GM21447 (cell line): ENCODE results near the gene NUCB1.

Source experiments
- ATAC-seq: cut with Tn5 transposase; IDR thresholded peaks from one replicate; pipeline ENCODE4 v1.9.1; 2021; ENCODE audit not compliant: unreplicated experiment

NUCB1 gene

DNA sequence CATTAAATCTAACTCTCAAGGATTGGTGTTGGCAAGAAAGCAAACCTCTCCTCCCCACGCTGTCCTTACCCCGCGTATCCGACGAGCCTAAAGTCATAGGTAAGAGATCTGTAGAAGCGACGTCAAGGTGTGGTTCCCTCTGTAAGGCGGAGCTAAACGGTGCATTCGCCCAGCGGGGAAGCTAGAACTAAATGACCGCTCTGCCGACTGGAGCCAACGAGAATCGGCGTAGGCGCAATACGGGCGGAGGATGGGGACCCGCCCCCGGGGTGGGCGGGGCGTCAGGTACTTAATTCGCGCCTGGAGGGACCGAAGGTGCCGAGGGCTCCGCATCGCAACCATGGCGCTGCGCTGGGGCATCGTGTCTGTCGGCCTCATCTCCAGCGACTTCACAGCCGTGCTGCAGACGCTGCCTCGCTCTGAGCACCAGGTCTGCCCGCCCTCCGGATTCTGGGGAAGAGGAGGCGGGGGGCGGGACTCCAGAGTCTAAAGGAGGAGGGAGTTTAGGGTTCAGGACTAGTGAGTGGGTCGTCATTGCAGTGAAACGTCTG lies 33.3 kb downstream of the NUCB1 start, which contains the start of gene DHDH:
TSS of gene DHDH (plus strand) at position 318 of the 551 bp plus-strand sequence. CDS start at position 341, 23 bp downstream.
- peak; percentile 53 for ATAC-seq

DNA sequence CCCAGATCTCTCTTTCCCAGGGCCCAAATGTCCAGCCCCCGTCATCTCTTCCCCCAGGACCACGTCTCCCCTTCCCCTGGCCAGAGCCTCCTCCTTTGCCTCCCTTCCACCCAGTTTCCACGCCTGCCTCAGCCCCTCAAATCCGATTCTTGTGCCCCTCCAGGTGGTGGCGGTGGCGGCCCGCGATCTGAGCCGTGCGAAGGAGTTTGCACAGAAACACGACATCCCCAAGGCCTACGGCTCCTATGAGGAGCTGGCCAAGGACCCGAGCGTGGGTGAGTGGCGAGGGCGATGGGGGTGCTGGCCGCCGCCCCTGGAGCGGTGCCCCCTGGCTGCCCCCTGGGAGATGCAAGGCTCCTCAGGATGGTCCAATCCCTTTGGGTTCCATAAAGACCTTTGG lies 34.7 kb downstream of the NUCB1 start:
- ATAC-seq, result no peak

DNA sequence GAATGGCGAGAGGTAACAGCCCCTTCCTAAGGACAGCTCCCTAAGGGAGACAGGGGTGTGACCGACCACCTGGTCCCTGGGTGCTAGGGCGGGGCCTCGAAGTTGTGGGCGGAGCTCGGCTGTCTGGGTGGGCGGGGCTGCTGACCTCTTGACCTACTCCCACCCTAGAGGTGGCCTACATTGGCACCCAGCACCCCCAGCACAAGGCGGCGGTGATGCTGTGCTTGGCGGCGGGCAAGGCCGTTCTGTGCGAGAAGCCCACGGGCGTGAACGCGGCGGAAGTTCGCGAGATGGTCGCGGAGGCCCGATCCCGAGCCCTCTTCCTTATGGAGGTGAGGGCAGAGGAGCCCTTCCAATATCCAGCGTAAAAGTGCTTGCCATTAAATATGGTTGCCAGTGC lies 35.8 kb downstream of the NUCB1 start:
- ATAC-seq, result no peak

DNA sequence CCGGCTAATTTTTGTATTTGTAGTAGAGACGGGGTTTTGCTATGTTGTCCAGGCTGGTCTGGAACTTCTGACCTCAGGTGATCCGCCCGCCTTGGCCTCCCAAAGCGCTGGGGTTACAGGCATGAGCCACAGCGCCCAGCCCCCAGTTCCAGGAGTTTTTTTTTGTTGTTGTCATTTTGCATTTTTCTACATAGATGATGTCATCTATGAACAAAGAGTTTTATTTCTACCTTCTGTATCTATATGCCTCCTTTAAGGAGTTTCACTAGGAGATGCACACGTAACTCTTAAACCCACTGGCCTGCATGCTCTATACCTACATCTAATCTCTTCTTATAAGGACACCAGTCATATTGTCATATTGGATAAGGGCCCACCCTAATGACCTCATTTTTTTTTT lies 38.1 kb downstream of the NUCB1 start:
- no peak for ATAC-seq

DNA sequence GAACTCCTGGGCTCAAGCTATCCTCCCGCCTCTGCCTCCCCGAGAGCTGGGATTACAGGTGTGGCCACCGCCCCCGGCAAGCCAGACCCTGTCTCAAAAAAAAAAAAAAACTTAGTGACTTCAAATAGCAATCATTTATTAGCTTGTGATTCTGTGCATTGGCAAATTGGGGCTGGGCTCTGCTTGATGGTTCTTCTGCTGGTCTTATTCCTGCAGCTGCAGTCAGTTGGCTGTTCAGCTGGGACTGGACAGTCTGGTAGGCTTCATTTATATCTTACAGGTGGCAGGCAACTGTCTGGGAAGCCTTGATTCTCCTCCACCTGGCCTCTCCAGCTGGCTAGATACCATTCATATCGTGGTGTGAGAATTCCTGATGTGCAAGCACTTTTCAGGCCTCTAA lies 40.8 kb downstream of the NUCB1 start:
- ATAC-seq, result no peak

DNA sequence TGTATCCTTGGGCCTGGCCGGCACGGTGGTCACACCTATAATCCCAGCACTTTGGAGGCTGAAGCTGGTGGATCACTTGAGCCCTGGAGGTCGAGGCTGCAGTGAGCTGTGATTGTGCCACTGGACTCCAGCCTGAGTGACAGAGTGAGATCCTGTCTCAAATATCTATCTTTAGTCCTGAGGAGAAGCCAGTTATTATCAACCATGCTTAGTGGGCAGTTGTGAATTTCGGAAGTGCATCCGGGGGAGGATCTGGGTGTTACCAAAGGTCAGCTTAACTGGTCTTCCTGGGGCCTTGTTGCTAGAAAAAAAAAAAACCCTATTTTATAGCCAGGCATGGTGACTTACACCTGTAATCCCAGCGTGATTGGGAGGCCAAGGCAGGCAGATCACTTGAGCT lies 43.0 kb downstream of the NUCB1 start:
- no peak for ATAC-seq

DNA sequence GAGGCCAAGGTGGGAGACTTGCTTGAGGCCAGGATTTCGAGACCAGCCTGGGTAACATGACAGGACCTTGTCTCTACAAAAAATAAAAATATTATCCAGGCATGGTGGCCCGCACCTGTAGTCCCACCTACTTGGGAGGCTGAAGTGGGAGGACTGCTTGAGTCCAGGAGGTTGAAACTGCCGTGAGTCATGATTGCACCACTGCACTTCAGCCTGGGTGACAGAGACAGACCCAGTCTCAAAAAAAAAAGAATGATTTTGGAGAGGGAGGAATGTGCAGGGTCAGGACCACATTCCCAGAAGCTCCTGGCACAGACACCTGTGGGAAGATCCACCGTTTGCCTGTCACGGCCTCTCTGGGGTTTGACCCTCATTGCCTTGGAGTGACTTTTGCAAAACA lies 45.3 kb downstream of the NUCB1 start:
- no peak for ATAC-seq

DNA sequence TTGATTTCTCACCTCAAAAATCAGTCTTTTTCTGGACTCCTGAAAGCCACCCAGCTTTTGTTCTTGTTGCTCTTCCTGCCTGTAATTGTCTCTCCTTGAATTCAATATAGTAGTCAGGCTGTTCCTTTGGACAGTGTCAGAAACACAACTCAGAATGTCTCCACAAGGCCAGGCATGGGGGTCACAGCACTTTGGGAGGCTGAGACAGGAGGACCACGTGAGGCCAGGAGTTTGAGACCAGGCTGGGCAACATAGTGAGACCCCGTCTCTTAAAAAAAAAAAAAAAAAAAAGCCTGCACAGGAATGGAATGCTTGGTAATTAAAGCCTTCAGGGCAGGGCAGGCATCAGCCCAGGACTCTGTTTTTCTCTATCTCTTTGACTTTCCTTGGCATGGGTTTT lies 45.7 kb downstream of the NUCB1 start:
- ATAC-seq, result no peak

DNA sequence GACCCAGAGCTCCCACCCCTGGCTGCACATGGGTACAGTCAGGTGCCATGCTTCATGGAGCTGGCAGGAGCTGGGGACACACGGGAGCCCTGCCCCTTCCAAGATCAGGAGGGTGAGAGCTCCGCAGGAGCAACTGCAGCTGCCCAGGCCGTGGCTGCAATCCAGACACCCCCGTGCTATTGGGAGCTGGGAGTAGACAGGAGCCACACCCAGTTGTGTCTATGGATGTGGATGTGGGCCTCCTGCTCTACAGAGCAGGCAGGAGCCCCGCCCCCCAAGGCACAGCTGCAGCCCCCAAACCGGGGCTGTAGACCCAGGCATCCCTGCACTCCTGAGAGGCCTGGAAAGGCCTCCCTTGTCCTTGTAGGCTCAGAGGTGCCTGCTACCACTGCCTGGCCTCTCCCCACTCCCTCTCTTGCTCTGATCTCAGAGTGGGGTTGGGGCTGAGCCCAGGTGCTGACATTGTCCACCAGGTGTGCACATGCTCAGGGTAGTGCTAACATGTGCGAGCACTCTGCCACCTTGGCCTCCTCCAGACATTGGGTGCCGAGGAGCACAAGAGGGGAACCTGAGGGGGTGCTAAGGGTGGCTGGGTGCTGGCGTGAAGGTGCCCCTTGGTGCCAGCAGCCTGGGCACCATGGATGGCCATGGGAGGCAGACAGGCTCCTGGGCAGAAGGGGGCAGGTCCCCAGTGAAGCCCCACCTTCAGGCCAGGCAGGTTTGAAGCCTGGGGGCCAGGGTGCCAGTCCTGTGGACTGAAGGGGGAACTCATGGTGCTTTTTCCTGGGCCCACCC lies 46.5 kb downstream of the NUCB1 start:
- no peak for ATAC-seq

DNA sequence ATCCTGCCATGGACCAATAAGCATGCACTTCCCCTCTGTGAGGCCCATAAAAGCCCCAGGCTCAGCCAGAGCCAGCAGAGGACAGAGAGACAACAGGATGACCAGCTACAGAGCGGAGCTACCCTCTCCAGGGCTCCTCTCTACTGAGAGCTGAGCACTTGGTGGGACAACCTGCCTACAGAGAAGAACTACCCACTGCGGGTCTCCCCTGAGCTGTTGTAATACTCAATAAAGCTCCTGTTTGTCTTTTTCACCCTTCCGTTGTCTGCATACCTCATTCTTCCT lies 47.1 kb downstream of the NUCB1 start:
- ATAC-seq, result no peak

DNA sequence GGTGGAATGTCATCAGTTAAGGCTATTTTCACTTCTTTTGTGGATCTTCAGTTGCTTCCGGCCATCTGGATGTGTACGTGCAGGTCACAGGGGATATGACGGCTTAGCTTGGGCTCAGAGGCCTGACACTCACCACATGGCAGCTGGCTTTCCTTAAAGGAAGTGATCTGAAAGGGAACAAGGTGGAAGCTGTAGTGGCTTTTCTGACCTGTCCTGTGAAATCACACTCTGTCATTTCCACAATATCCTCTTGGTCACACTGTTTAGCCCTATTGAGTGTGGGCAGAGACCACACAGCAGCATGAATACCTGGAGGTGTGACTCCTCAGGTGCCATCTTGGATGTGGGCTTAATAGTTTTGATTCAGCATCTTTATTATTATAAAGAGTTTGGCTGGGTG lies 50.0 kb downstream of the NUCB1 start:
- ATAC-seq, result no peak

DNA sequence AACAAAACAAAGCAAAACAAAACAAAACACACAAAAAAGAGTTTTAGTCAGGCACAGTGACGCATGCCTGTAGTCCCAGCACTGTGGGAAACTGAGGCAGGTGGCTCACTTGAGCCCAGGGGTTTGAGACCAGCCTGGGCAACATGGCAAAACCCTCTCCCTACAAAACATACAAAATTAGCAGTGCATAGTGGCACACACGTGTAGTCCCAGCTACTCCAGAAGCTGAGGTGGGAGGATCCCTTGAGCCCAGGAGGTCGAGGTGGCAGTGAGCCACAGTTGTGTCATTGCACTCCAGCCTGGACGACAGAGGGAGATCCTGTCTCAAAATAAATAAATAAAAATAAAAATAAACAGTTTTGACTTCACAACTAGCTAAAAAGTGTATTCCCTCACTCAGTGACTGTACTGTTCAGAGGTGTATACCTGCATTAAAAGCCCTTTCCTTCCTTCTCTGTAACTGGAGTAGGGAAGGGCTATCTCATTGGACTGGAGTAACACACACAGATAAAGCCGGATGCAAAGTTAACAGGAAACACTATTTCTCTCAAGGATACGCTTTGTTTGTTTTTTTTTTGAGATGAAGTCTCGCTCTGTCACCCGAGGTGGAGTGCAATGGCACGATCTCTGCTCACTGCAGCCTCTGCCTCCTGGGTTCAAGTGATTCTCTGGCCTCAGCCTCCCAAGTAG lies 50.9 kb downstream of the NUCB1 start:
- no peak for ATAC-seq

DNA sequence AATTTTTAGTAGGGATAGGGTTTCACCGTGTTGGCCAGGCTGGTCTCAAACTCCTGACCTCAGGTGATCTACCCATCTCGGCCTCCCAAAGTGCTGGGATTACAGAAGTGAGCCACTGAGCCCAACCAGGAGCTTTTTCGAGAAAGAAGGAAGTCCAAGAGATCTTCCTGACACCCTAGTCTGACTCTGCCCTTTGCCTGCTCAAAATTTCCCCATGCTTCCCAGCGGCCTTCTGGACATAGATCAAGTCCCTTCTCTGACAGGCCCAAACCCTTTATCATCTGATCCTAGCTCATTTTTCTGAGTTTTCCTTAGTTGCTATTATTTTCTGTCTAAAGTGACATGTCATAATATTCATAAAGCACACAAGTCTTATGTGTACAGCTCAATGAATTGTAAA lies 53.0 kb downstream of the NUCB1 start:
- no peak for ATAC-seq

DNA sequence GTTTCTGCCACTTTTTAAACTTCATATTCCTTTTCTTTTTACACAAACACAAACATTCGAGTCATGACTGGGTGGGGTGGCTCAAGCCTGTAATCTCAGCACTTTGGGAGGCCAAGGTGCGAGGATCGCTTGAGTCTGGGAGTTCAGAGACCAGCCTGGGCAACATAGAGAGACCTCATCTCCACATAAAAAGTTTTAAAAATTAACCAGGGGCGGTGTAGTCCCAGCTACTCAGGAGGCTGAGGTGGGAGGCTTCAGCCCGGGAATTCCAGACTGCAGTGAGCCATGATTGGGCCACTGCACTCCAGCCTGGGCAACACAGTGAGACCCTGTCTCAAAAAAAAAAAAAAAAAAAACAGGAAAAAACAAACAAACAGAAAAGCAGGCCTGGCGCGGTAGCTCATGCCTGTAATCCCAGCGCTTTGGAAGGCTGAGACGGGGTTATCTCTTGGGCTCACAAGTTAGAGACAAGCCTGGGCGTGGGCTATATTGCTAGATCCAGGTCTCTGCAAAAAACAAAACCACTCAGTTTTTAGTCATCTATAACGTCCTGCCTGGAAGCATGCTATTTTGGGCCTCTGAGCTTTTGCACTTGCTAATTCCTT lies 54.0 kb downstream of the NUCB1 start:
- ATAC-seq, result no peak

DNA sequence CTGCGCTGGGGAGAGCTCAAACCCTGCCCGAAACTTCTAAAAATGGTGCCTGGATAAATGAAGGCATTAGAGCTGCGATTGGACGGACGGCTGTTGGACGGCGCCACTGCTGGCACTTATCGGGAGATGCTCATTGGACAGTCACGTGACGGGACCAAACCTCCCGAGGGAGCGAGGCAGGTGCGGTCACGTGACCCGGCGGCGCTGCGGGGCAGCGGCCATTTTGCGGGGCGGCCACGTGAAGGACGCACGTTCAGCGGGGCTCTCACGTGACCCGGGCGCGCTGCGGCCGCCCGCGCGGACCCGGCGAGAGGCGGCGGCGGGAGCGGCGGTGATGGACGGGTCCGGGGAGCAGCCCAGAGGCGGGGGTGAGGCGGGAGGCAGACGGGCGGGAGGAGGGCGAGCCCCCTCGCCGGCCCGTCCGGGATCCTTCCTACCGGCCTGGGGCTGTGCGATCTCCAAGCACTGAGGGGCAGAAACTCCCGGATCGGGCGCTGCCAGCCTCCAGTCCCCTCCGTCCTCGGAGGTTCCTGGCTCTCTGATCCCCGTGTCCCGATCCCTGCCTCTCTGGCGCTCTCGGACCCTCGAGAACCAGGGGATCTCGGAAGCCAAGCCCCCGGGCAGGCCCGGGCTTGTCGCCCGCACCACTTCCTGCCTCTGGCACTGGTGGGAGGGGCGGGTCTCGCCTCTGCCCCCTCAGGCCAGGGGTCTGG lies 54.6 kb downstream of the NUCB1 start, which contains the start of gene BAX:
TSS of gene BAX (plus strand) at position 281 of the 713 bp plus-strand sequence. CDS start at position 335, 54 bp downstream.
- peak; percentile 59 for ATAC-seq

DNA sequence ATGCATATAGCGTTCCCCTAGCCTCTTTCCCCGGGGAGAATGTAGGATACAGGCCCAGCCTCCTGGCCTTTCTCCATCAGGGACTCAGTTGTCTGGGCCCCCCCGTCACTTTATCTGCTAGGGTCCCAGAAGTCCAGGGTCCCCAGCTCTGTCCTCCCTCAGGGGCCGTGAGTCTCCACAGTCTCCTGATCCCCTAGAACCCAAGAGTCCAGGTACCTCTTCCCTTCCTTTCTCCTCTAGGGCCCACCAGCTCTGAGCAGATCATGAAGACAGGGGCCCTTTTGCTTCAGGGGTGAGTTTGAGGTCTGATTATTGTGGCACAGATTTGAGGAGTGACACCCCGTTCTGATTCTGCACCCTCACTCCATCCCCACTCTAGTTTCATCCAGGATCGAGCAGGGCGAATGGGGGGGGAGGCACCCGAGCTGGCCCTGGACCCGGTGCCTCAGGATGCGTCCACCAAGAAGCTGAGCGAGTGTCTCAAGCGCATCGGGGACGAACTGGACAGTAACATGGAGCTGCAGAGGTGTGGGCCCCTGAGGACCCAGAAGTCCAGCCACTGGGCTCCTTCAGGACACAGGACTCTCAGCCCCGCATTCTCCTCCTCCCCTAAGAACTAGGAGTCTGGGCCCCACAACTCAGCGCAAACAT lies 55.3 kb downstream of the NUCB1 start:
- ATAC-seq, result no peak

DNA sequence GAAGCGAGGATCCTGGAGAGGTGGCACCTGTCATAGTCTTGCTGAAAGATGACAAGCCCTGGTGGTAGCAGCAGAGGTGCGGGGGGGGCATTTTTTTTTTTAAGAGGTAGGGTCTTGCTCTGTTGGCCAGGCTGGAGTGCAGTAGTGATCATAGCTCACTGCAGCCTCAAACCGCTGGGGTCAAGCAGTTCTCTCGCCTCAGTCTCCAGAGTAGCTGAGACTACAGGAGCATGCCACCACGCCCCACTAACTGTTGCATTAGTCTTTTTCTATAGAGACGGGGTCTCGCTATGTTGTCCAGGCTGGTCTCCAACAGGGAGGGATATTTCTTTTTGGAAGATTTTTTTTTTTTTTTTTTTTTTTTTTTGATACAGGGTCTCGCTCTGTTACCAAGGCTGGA lies 57.9 kb downstream of the NUCB1 start:
- no peak for ATAC-seq

DNA sequence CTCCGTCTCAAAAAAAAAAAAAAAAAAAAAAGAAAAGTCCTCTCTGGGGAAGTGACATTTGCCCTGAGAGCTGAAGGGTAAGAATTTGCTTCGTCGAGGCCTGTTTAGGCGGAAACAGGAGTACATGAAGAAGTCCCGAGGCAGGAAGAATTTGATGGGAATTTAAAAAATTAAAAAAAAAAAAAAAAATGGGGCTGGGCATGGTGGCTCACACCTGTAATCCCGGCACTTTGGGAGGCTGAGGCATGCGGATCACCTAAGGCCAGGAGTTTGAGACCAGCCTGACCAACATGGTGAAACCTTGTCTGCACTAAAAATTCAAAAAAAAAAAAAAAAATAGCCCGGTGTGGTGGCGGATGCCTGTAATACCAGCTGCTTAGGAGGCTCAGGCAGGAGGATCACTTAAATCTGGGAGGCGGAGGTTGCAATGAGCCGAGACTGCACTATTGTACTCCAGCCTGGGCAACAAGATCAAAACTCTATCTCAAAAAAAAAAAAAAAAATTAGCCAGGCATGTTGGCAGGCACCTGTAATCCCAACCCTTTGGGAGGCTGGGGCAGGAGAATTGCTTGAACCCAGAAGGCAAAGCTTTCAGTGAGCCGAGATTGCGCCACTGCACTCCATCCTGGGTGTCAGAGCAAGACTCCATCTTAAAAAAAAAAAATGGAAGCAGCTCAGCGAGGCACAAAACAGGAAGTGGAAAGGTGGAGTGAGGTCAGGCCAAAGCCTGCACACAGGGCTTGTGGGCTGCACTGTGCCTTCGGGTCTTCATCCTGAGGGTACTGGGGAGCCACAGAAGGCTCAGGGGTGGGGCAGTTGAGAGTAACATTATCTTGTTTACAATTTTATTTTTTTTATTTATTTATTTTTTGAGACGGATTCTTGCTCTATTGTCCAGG lies 59.5 kb downstream of the NUCB1 start:
- no peak for ATAC-seq

DNA sequence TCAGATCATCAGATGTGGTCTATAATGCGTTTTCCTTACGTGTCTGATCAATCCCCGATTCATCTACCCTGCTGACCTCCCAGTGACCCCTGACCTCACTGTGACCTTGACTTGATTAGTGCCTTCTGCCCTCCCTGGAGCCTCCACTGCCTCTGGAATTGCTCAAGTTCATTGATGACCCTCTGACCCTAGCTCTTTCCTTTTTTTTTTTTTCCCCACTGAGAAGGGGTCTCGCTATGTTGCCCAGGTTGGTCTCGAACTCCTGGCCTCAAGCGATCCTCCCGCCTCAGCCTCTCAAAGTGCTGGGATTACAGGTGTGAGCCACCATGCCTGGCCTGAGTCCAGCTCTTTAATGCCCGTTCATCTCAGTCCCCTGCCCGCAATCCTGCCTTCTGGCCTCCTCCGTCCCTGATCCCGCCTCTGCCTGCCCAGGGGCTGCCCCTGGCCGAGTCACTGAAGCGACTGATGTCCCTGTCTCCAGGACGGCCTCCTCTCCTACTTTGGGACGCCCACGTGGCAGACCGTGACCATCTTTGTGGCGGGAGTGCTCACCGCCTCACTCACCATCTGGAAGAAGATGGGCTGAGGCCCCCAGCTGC lies 61.0 kb downstream of the NUCB1 start:
- no peak for ATAC-seq
